ENCODE data around the gene CRPPA. TPM values are rescaled to one million over a fixed set of nuclear protein-coding genes. Genes with fewer than 3 reads are reported as not detected.
"Not testable (repeated sequence)": the region's sequence is repeated elsewhere in the genome, so short reads cannot be mapped to it uniquely, and the experiment has no call there.

Gene CRPPA
- total and polyA plus RNA-seq, 2 of the 13 experiments (the other 11 are each of a cell fraction or from before 2014, with no cell fraction given), result 0.16 to 1.3 TPM

DNA sequence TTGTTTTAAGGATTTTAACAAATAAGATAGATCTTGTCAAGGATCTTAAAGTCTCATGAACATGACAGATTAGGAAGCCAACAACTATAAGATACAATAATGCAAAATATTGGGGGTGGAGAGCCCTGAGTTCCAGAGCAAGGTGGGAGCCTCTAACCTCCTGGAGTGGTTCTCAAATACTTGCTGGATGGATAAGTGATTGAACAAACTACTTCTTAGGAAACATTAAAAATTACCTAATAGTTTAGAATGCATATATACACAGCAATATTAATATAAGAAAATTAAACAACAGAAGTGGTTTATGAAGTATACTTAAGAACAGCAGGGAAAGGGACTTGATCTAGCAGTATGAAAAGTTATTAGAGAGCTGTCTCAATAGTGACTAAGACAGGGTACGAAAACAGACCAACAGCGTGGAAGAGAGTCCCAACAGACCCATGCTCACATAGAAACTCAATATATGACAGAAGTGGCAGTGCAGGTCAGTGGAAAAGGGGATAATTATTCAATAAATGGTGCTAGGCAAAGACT is 28.3 kb downstream of the CRPPA start:
- BruUV-seq (replicated peaks), result no TSS peak
- Histone ChIP-seq H3K36me3 (replicated peaks in 1 of 2; ENCODE audit: control insufficient read depth in 1 of 2, insufficient read depth in 2 of 2, low read length in 2 of 2) (no peaks in the 10 kb centered on the region), H3K9ac (ENCODE audit: insufficient read depth, low read depth, low read length) (no peak overlapping the region), H2AFZ (ENCODE audit: low read length) (no peak overlapping the region), H3K4me3 (replicated peaks in 1 of 3; ENCODE audit: insufficient read depth in 1 of 3, low read depth in 2 of 3, low read length in 3 of 3) (no peak overlapping the region), H3K4me1 (ENCODE audit: insufficient read depth, low read length) (no peaks in the 10 kb centered on the region), H3K4me2 (ENCODE audit: low read depth, low read length) (no peak overlapping the region), H3K79me2 (ENCODE audit: insufficient read depth, low read length) (no peaks in the 10 kb centered on the region), H3K27me3 (ENCODE audit: control insufficient read depth in 1 of 2, insufficient read depth in 2 of 2, low read length in 2 of 2) (no peaks in the 10 kb centered on the region), H3K9me3 (ENCODE audit: low read length) (peaks cover 25% of the 10 kb centered on the region), H3K27ac (ENCODE audit: extremely low read length, insufficient read depth, low read length) (no peak overlapping the region), H4K20me1 (ENCODE audit: insufficient read depth, low read length) (no peaks in the 10 kb centered on the region)
- no peak for ATAC-seq
- ChIA-PET CTCF (ENCODE audit: low intra/inter-chr PET ratio, low total read pairs) (no interaction called here), POLR2A (no interaction called here)
- FAIRE-seq, result no peak
- TF ChIP-seq KMT2B (CRISPR knock-in tag; IDR thresholded peaks at IDR 0.05), result no peak
- TF ChIP-seq U2AF1 (optimal IDR thresholded peaks at IDR 0.05; ENCODE audit: low read depth, low read length), result no peak
- TF ChIP-seq, protein P1, sequence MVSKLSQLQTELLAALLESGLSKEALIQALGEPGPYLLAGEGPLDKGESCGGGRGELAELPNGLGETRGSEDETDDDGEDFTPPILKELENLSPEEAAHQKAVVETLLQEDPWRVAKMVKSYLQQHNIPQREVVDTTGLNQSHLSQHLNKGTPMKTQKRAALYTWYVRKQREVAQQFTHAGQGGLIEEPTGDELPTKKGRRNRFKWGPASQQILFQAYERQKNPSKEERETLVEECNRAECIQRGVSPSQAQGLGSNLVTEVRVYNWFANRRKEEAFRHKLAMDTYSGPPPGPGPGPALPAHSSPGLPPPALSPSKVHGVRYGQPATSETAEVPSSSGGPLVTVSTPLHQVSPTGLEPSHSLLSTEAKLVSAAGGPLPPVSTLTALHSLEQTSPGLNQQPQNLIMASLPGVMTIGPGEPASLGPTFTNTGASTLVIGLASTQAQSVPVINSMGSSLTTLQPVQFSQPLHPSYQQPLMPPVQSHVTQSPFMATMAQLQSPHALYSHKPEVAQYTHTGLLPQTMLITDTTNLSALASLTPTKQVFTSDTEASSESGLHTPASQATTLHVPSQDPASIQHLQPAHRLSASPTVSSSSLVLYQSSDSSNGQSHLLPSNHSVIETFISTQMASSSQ (IDR thresholded peaks at IDR 0.05; ENCODE audit: low read depth), result no peak
- TF ChIP-seq, protein P1 (CRISPR knock-in tag; IDR thresholded peaks at IDR 0.05; ENCODE audit: borderline replicate concordance), result no peak
- TF ChIP-seq TAF1 (CRISPR knock-in tag; IDR thresholded peaks at IDR 0.05), result no peak
- TF ChIP-seq, protein P2, sequence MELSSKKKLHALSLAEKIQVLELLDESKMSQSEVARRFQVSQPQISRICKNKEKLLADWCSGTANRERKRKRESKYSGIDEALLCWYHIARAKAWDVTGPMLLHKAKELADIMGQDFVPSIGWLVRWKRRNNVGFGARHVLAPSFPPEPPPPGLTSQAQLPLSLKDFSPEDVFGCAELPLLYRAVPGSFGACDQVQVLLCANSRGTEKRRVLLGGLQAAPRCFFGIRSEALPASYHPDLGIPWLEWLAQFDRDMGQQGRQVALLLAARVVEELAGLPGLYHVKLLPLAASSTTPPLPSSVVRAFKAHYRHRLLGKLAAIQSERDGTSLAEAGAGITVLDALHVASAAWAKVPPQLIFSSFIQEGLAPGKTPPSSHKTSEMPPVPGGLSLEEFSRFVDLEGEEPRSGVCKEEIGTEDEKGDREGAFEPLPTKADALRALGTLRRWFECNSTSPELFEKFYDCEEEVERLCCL (CRISPR knock-in tag; IDR thresholded peaks at IDR 0.05; ENCODE audit: borderline replicate concordance), result no peak
- no peak for TF ChIP-seq ZNF44 (CRISPR knock-in tag; IDR thresholded peaks at IDR 0.05)
- TF ChIP-seq NR2F1 (CRISPR knock-in tag; IDR thresholded peaks at IDR 0.05), result no peak
- in situ Hi-C loops (cut with HindIII; ENCODE audit: extremely low pct_ligation_motif_present, low pct_unique_long_range_greater_than_20kb) (no loop called here), intact Hi-C loops (cut with micrococcal nuclease; ENCODE audit: unreplicated experiment) (no loop called here)
- DNase-seq (ENCODE audit: low spot score), result no peak
- 25% methylated on average over 2 of the region's 2 CpGs for WGBS (ENCODE audit: low lambda C conversion rate)

GRCh38 chr7:16383786-16384185 is 37.6 kb downstream of the CRPPA start:
- intact Hi-C loops (cut with micrococcal nuclease; ENCODE audit: unreplicated experiment); DNase-seq (ENCODE audit: low spot score); H4K20me1 ChIP-seq (ENCODE audit: insufficient read depth, low read length); FAIRE-seq; H3K36me3 ChIP-seq (replicated peaks in 1 of 2; ENCODE audit: control insufficient read depth in 1 of 2, insufficient read depth in 2 of 2, low read length in 2 of 2); BruUV-seq (replicated peaks); H3K27me3 ChIP-seq (ENCODE audit: control insufficient read depth in 1 of 2, insufficient read depth in 2 of 2, low read length in 2 of 2); CTCF ChIA-PET (ENCODE audit: low intra/inter-chr PET ratio, low total read pairs); POLR2A ChIA-PET; H3K4me3 ChIP-seq (replicated peaks in 1 of 3; ENCODE audit: insufficient read depth in 1 of 3, low read depth in 2 of 3, low read length in 3 of 3); H3K27ac ChIP-seq (ENCODE audit: extremely low read length, insufficient read depth, low read length); H3K4me1 ChIP-seq (ENCODE audit: insufficient read depth, low read length); in situ Hi-C loops (cut with HindIII; ENCODE audit: extremely low pct_ligation_motif_present, low pct_unique_long_range_greater_than_20kb); H3K9ac ChIP-seq (ENCODE audit: insufficient read depth, low read depth, low read length); H3K4me2 ChIP-seq (ENCODE audit: low read depth, low read length); H2AFZ ChIP-seq (ENCODE audit: low read length); ATAC-seq; H3K79me2 ChIP-seq (ENCODE audit: insufficient read depth, low read length): not testable (repeated sequence)
- peaks cover 12% of the 10 kb centered on the region for H3K9me3 ChIP-seq (ENCODE audit: low read length)
- 81% methylated on average over 15 of the region's 18 CpGs for WGBS (ENCODE audit: low lambda C conversion rate)
